Keratinocyte (primary cell): ENCODE measurements around the gene FSD2.

Experiments used
- EZH2 ChIP-seq: IDR thresholded peaks from one replicate; pipeline ENCODE4 v1.6.1; 2012; ENCODE audit warnings: inconsistent platforms, mild to moderate bottlenecking, low read length, moderate library complexity
- TF ChIP-seq, protein P1 (sequence below), 3 experiments: IDR thresholded peaks in 1 of 3; conservative IDR thresholded peaks in 1 of 3; optimal IDR thresholded peaks in 1 of 3; 2 replicates in 2 of 3; 3 replicates in 1 of 3; pipeline versions ENCODE3 to v1.5.1; 2011; ENCODE audit warnings: low read length in 3 of 3, mild to moderate bottlenecking in 3 of 3, moderate library complexity in 2 of 3, control low read depth in 1 of 3, inconsistent platforms in 1 of 3; ENCODE audit not compliant: insufficient read depth in 2 of 3; ENCODE audit errors: extremely low read depth in 1 of 3

DNA sequence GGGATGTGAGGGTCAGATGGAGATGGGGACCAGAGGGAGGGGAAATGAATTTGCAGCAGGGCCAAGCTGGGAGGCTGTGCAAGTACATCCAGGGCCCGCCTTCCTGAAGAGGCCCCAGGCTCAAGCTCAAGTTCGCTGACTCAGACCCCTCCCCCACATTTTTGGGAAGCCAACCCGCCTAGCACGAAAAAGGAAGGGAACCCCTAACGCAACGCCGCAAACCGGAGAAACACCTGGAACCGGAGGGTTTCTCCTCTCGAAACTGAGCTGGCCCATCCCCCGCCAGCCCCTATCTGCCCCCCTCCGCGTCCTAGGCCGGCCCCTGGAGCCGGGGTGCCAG is 96.8 kb downstream of the FSD2 start:
- TF ChIP-seq, protein P1, sequence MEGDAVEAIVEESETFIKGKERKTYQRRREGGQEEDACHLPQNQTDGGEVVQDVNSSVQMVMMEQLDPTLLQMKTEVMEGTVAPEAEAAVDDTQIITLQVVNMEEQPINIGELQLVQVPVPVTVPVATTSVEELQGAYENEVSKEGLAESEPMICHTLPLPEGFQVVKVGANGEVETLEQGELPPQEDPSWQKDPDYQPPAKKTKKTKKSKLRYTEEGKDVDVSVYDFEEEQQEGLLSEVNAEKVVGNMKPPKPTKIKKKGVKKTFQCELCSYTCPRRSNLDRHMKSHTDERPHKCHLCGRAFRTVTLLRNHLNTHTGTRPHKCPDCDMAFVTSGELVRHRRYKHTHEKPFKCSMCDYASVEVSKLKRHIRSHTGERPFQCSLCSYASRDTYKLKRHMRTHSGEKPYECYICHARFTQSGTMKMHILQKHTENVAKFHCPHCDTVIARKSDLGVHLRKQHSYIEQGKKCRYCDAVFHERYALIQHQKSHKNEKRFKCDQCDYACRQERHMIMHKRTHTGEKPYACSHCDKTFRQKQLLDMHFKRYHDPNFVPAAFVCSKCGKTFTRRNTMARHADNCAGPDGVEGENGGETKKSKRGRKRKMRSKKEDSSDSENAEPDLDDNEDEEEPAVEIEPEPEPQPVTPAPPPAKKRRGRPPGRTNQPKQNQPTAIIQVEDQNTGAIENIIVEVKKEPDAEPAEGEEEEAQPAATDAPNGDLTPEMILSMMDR (optimal IDR thresholded peaks at IDR 0.05 in 1 of 3, IDR thresholded peaks at IDR 0.05 in 1 of 3, conservative IDR thresholded peaks at IDR 0.05 in 1 of 3; ENCODE audit: extremely low read depth in 1 of 3, insufficient read depth in 2 of 3, low read length in 3 of 3) = no peak
- no peak for TF ChIP-seq EZH2
